SK-N-SH (cell line): Measurements from ENCODE around the gene CFTR. TPM values are rescaled to one million over a fixed set of nuclear protein-coding genes. Genes with fewer than 3 reads are reported as not detected.

Source experiments
- CTCF ChIA-PET: fragments of 300-600, 350-600 bp; formaldehyde crosslinking; extraction: SDS; loops from one replicate; lab custom pipeline; 2021; lab: Yijun Ruan, JAX
- POLR2A ChIA-PET: fragments of 350-600 bp; sonication (Branson Sonifier 250); formaldehyde crosslinking; extraction: SDS; loops from one replicate; lab custom pipeline; 2020; ENCODE audit warnings: antibody characterized with exemption, inconsistent platforms; lab: Yijun Ruan, JAX
- DNase-seq: peaks from one replicate; pipeline ENCODE4 v3.0.0; 2012
- H2AFZ ChIP-seq: fragments of 200-600 bp; sonication (generic); 2 replicates; pipeline ENCODE4 v1.8.1; 2016; ENCODE audit warnings: antibody characterized with exemption, mild to moderate bottlenecking, low read depth
- H3F3A ChIP-seq: fragments of 200-600 bp; sonication (generic); replicated peaks from 2 replicates; pipeline ENCODE3; 2016; ENCODE audit warnings: antibody characterized with exemption, mild to moderate bottlenecking; ENCODE audit not compliant: insufficient read depth
- H3K27ac ChIP-seq, 2 experiments: fragments of 200-500 bp in 1 of 2; fragments of 200-600 bp in 1 of 2; sonication (Bioruptor generic) in 1 of 2; sonication (generic), shearing (Covaris generic) in 1 of 2; 2 replicates each; pipeline versions ENCODE4 v1.5.1 to v1.6.1; 2014 to 2016; ENCODE audit warnings: low read depth in 2 of 2, inconsistent platforms in 1 of 2, low read length in 1 of 2, mild to moderate bottlenecking in 1 of 2, mixed read lengths in 1 of 2
- H3K27me3 ChIP-seq: fragments of 200-600 bp; sonication (generic), shearing (Covaris generic); 2 replicates; pipeline ENCODE4 v1.6.1; 2016; ENCODE audit warnings: mixed run types; ENCODE audit not compliant: insufficient read depth
- H3K36me3 ChIP-seq, 2 experiments: fragments of 200-500 bp in 1 of 2; fragments of 200-600 bp in 1 of 2; sonication (Bioruptor generic) in 1 of 2; sonication (generic) in 1 of 2; replicated peaks in 1 of 2; 2 replicates each; pipeline versions ENCODE3 to v1.5.1; 2014 to 2016; ENCODE audit warnings: low read length in 1 of 2, mild to moderate bottlenecking in 1 of 2; ENCODE audit not compliant: insufficient read depth in 2 of 2, control insufficient read depth in 1 of 2
- H3K4me1 ChIP-seq, 2 experiments: fragments of 200-500 bp in 1 of 2; fragments of 200-600 bp in 1 of 2; sonication (Bioruptor generic) in 1 of 2; sonication (generic), shearing (Covaris generic) in 1 of 2; 2 replicates each; pipeline versions ENCODE4 v1.5.1 to v1.6.1; 2014 to 2016; ENCODE audit warnings: low read depth in 1 of 2, low read length in 1 of 2, mixed run types in 1 of 2; ENCODE audit not compliant: insufficient read depth in 2 of 2, control insufficient read depth in 1 of 2
- H3K4me2 ChIP-seq: fragments of 200-600 bp; sonication (generic), shearing (Covaris generic); 2 replicates; pipeline ENCODE4 v1.6.1; 2017; ENCODE audit warnings: mixed run types
- H3K4me3 ChIP-seq, 2 experiments: fragments of 200-500 bp in 1 of 2; fragments of 200-600 bp in 1 of 2; sonication (Bioruptor generic) in 1 of 2; sonication (generic), shearing (Covaris generic) in 1 of 2; 2 replicates each; pipeline versions ENCODE4 v1.5.1 to v1.8.1; 2014 to 2016; ENCODE audit warnings: low read depth in 2 of 2, inconsistent platforms in 1 of 2, low read length in 1 of 2, mild to moderate bottlenecking in 1 of 2, mixed read lengths in 1 of 2, moderate library complexity in 1 of 2
- H3K79me2 ChIP-seq: fragments of 200-600 bp; sonication (generic); 2 replicates; pipeline ENCODE4 v1.8.1; 2017; ENCODE audit warnings: mild to moderate bottlenecking; ENCODE audit not compliant: insufficient read depth
- H3K9ac ChIP-seq: fragments of 200-600 bp; sonication (generic); 2 replicates; pipeline ENCODE4 v1.6.1; 2017; ENCODE audit warnings: mixed run types
- H3K9me2 ChIP-seq: fragments of 200-600 bp; sonication (generic); 2 replicates; pipeline ENCODE4 v1.6.1; 2017; ENCODE audit warnings: mixed run types
- H3K9me3 ChIP-seq: fragments of 200-600 bp; sonication (generic); 2 replicates; pipeline ENCODE4 v1.6.1; 2017; ENCODE audit warnings: mixed run types, mild to moderate bottlenecking, moderate library complexity
- H4K20me1 ChIP-seq: fragments of 200-600 bp; sonication (generic); 2 replicates; pipeline ENCODE4 v1.6.1; 2017; ENCODE audit warnings: mild to moderate bottlenecking, mixed run types; ENCODE audit not compliant: insufficient read depth
- CHD2 ChIP-seq: fragments of 150-350 bp; IDR thresholded peaks from 2 replicates; pipeline ENCODE4 v1.6.1; 2018; ENCODE audit warnings: low read length; ENCODE audit not compliant: partially characterized antibody
- EP300 ChIP-seq, 2 experiments: IDR thresholded peaks; 2 replicates each; pipeline versions ENCODE4 v1.4.0 to v1.6.1; 2012; ENCODE audit warnings: borderline replicate concordance in 1 of 2, low read depth in 1 of 2, low read length in 1 of 2
- GABPA ChIP-seq: IDR thresholded peaks from 2 replicates; pipeline ENCODE4 v1.4.0; 2012; ENCODE audit warnings: low read depth, mild to moderate bottlenecking
- IRF3 ChIP-seq: fragments of 150-350 bp; IDR thresholded peaks from 2 replicates; pipeline ENCODE4 v1.6.1; 2016; ENCODE audit warnings: mild to moderate bottlenecking, low read depth, low read length
- NFIC ChIP-seq: IDR thresholded peaks from 2 replicates; pipeline ENCODE4 v1.4.0; 2012; ENCODE audit warnings: borderline replicate concordance
- NRF1 ChIP-seq: IDR thresholded peaks from 2 replicates; pipeline ENCODE4 v1.6.1; 2012; ENCODE audit warnings: low read depth, mild to moderate bottlenecking, low read length
- POLR2AphosphoS5 ChIP-seq: IDR thresholded peaks from 2 replicates; pipeline ENCODE4 v1.6.1; 2012; ENCODE audit warnings: low read depth, low read length
- RCOR1 ChIP-seq: fragments of 150-350 bp; IDR thresholded peaks from 2 replicates; pipeline ENCODE4 v1.6.1; 2017; ENCODE audit warnings: antibody characterized with exemption, low read length
- REST ChIP-seq: IDR thresholded peaks from 2 replicates; pipeline ENCODE4 v1.6.1; 2012; ENCODE audit warnings: mild to moderate bottlenecking, low read depth, low read length, moderate library complexity
- RFX5 ChIP-seq: IDR thresholded peaks from 2 replicates; pipeline ENCODE4 v1.6.1; 2012; ENCODE audit warnings: mild to moderate bottlenecking, improper control_type of control experiment, low read length
- RXRA ChIP-seq: IDR thresholded peaks from 2 replicates; pipeline ENCODE4 v1.4.0; 2012; ENCODE audit warnings: low read depth, mild to moderate bottlenecking, borderline replicate concordance
- SMC3 ChIP-seq: IDR thresholded peaks from 2 replicates; pipeline ENCODE4 v1.6.1; 2012; ENCODE audit warnings: low read depth, low read length, improper control_type of control experiment
- TAF1 ChIP-seq: IDR thresholded peaks from 2 replicates; pipeline ENCODE4 v1.6.1; 2012; ENCODE audit warnings: low read depth, mild to moderate bottlenecking, low read length, moderate library complexity, borderline replicate concordance
- ZBTB33 ChIP-seq: IDR thresholded peaks from 2 replicates; pipeline ENCODE4 v1.4.0; 2012; ENCODE audit warnings: low read depth, borderline replicate concordance
- WGBS: methylation state at CpG from one replicate; pipeline ENCODE4 v1.1.6; 2017; ENCODE audit warnings: low lambda C conversion rate; 5-methylcytosine and 5-hydroxymethylcytosine counted together
- polyA plus RNA-seq, 3 experiments: library from polyadenylated mRNA; depleted of rRNA; stranded (reverse); fragments of >200 nt; gene quantifications; 2 replicates each; pipeline ENCODE4 v1.2.3, GENCODE V29; 2012
- TF ChIP-seq, protein P1 (sequence below): IDR thresholded peaks from 2 replicates; pipeline ENCODE4 v1.4.0; 2012; ENCODE audit warnings: low read depth
- TF ChIP-seq, protein P2 (sequence below): fragments of 200-600 bp; sonication (generic); IDR thresholded peaks from 2 replicates; pipeline ENCODE4 v1.6.1; 2017; ENCODE audit warnings: antibody characterized with exemption, mild to moderate bottlenecking, moderate library complexity

The CFTR gene
- polyA plus RNA-seq, 1 of the 3 experiments (the other 2 are of a cell fraction): not detected

- TF ChIP-seq ZBTB33: no peak
- TF ChIP-seq IRF3: no peak
- TF ChIP-seq POLR2AphosphoS5: no peak
- no peak for TF ChIP-seq TAF1
- TF ChIP-seq EP300 (IDR thresholded peaks at IDR 0.05; ENCODE audit: borderline replicate concordance in 1 of 2, low read depth in 1 of 2, low read length in 1 of 2): no peak
- TF ChIP-seq, protein P1, sequence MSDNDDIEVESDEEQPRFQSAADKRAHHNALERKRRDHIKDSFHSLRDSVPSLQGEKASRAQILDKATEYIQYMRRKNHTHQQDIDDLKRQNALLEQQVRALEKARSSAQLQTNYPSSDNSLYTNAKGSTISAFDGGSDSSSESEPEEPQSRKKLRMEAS: no peak
- no peak for TF ChIP-seq GABPA
- no peak for TF ChIP-seq RFX5
Observed at GRCh38 chr7:117716707-117717299, 237.0 kb downstream of the CFTR start (continued).

- POLR2A ChIA-PET: no interaction called here
- H3K4me2 ChIP-seq: no peak overlapping the region
- H3K27ac ChIP-seq: no peak overlapping the region
- DNase-seq: no peak
- peaks cover 4% of the 10 kb centered on the region for H3F3A ChIP-seq
- H2AFZ ChIP-seq: no peak overlapping the region
- peaks cover 3% of the 10 kb centered on the region; the same call in 1 of the 2 replicates for H4K20me1 ChIP-seq
- CTCF ChIA-PET: no interaction called here
- no peaks in the 10 kb centered on the region for H3K9me2 ChIP-seq
- TF ChIP-seq, protein P2, sequence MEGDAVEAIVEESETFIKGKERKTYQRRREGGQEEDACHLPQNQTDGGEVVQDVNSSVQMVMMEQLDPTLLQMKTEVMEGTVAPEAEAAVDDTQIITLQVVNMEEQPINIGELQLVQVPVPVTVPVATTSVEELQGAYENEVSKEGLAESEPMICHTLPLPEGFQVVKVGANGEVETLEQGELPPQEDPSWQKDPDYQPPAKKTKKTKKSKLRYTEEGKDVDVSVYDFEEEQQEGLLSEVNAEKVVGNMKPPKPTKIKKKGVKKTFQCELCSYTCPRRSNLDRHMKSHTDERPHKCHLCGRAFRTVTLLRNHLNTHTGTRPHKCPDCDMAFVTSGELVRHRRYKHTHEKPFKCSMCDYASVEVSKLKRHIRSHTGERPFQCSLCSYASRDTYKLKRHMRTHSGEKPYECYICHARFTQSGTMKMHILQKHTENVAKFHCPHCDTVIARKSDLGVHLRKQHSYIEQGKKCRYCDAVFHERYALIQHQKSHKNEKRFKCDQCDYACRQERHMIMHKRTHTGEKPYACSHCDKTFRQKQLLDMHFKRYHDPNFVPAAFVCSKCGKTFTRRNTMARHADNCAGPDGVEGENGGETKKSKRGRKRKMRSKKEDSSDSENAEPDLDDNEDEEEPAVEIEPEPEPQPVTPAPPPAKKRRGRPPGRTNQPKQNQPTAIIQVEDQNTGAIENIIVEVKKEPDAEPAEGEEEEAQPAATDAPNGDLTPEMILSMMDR: no peak
- no peak for TF ChIP-seq RCOR1
- TF ChIP-seq RXRA: no peak
- no peak for TF ChIP-seq NFIC
- TF ChIP-seq SMC3: no peak
- TF ChIP-seq CHD2: no peak
- TF ChIP-seq NRF1: no peak
- TF ChIP-seq REST: no peak
- H3K4me3 ChIP-seq: no peak overlapping the region
- no peaks in the 10 kb centered on the region for H3K9me3 ChIP-seq
- no peaks in the 10 kb centered on the region for H3K4me1 ChIP-seq
- H3K36me3 ChIP-seq: no peaks in the 10 kb centered on the region
- H3K9ac ChIP-seq: no peak overlapping the region
- H3K27me3 ChIP-seq: peaks cover 29% of the 10 kb centered on the region; the same call in 1 of the 2 replicates
- 8% methylated on average over 2 of the region's 2 CpGs for WGBS
- no peaks in the 10 kb centered on the region for H3K79me2 ChIP-seq
Observed at GRCh38 chr7:117717357-117717756, 237.5 kb downstream of the CFTR start.
